Neuron (in vitro differentiated cells): ENCODE data around the gene KRT1.

Experiments
- H2AFZ ChIP-seq: one replicate; pipeline ENCODE4 v1.6.1; 2013; ENCODE audit warnings: low read depth, mild to moderate bottlenecking, inconsistent platforms, low read length, moderate library complexity
- H3K27me3 ChIP-seq: one replicate; pipeline ENCODE4 v1.6.1; 2013; ENCODE audit warnings: low read length; ENCODE audit not compliant: insufficient read depth
- H3K36me3 ChIP-seq: one replicate; pipeline ENCODE4 v1.6.1; 2013; ENCODE audit warnings: low read length; ENCODE audit not compliant: insufficient read depth
- H3K4me1 ChIP-seq: one replicate; pipeline ENCODE4 v1.6.1; 2013; ENCODE audit warnings: low read length; ENCODE audit not compliant: insufficient read depth
- H3K4me3 ChIP-seq: 2 replicates; pipeline ENCODE4 v1.5.1; 2013; ENCODE audit warnings: mild to moderate bottlenecking, low read length, moderate library complexity
- H3K9me3 ChIP-seq: one replicate; pipeline ENCODE4 v1.6.1; 2013; ENCODE audit warnings: low read length

KRT1 gene

DNA sequence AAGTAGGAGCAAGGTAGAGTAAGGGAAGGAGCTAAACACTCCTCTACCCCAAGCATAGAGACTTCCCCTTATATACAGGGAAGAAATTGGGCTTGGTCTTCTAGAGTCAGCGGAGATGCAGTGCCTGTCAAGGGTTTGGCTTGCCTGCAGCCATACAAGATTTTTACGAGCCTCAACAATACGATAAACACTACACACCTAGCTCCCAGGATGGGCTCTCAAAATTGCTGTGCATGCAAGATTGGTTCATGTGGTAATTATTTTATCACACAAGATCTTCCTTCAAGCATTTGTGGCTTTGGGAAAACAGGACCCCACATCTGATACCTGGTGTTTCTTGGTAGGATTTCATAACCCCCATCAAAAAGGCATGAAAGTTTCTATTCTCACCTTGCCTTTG is at the start of gene KRT1:
TSS of gene KRT1 (minus strand) at position 45 of the 400 bp plus-strand sequence. CDS start 59 bp downstream, outside the sequence.
- peaks cover 3% of the 10 kb centered on the region for H3K27me3 ChIP-seq

DNA sequence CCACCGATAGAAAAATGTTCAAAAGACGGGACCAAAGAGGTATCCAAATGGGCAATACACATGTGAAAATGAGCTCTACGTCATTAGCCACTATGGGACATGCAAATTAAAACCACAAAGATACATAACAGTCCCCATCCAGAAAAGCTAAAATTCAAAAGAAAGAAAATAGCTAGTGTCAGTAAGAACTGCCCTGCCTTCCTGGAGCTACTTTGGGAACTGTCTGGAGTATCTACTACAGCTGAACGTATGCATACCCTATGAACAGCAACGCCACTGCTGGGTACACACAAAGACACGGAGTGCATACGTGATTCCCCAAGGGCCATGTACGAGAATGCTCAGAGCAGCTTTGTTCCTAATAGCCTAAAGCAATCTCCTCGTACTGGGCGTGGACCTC is 48.9 kb upstream of the KRT1 start:
- Histone ChIP-seq H3K36me3 (no peaks in the 10 kb centered on the region), H3K4me3 (no peak overlapping the region), H2AFZ (no peak overlapping the region), H3K27me3 (peaks cover 8% of the 10 kb centered on the region), H3K4me1 (no peaks in the 10 kb centered on the region), H3K9me3 (no peaks in the 10 kb centered on the region)

More for the DNA sequence above, at the start of gene KRT1:
- Histone ChIP-seq H2AFZ (no peak within 1 kb of the TSS), H3K4me3 (no peak within 1 kb of the TSS), H3K4me1 (no peaks in the 10 kb centered on the region), H3K36me3 (no peaks in the 10 kb centered on the region), H3K9me3 (no peaks in the 10 kb centered on the region)

DNA sequence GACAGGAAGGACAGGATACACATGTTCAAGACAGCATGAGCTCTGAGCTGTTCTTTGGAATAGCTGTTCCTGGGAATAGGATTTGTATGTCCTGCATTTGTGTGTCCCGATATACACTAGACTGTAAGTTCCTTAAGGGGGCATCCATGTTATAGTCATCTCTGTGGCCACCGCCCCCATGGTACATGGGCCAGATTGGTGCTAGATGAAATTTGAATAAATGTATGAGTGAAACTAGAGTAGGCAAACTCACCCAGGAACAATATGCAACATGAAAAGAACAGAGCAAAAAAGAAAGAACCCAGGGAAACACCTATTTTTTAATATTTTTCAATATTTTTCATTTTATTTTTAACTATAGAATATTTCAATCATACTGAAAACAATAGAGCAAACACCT is 48.2 kb upstream of the KRT1 start:
- no peaks in the 10 kb centered on the region for H3K4me1 ChIP-seq

DNA sequence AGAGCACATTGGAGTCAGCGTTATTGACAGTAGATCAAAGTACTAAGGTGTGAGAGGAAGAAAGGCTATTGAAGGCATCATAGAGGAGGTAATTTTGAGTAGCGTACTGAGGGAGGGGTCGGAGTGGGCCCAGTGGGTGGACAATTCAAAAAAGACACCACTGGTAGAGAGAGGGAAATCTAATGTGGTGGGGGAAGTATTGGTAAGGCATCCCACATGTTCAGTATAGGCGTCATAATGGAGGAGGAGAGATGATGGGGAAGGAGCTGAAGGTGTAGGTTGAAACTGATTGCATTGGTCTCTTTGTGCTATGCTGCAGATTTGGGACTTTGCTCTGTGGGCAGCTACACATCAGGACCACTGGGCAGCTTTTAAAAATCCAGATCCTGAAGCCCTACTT is 46.8 kb upstream of the KRT1 start:
- no peaks in the 10 kb centered on the region for H3K36me3 ChIP-seq
- H3K27me3 ChIP-seq: peaks cover 8% of the 10 kb centered on the region
- H3K4me3 ChIP-seq: no peak overlapping the region
- no peaks in the 10 kb centered on the region for H3K4me1 ChIP-seq
- H3K9me3 ChIP-seq: no peaks in the 10 kb centered on the region
- no peak overlapping the region for H2AFZ ChIP-seq

More for the DNA sequence above, 48.2 kb upstream of the KRT1 start:
- Histone ChIP-seq H3K36me3 (no peaks in the 10 kb centered on the region), H3K9me3 (no peaks in the 10 kb centered on the region), H2AFZ (no peak overlapping the region), H3K27me3 (peaks cover 8% of the 10 kb centered on the region), H3K4me3 (no peak overlapping the region)

DNA sequence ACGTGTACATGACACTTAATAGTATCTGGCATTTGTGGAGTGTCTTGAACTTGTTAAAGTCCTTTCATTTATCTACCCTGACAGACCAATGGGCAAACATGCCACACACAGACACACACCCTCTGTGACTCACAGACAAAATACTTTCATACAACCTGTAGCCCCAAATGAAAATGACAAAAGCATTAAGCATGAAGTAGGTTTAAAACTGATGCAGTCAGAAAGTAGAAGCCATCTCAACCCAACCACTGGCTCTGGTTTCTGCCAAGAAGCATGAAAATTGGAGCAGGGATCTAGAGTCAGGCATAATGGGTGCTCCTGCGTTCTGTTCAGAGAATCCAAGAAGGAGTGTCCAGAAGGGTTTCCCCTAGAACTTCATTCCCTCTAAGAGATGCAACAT is 46.2 kb upstream of the KRT1 start:
- H3K4me3 ChIP-seq: no peak overlapping the region
- H3K9me3 ChIP-seq: no peaks in the 10 kb centered on the region
- H3K27me3 ChIP-seq: peaks cover 8% of the 10 kb centered on the region
- no peaks in the 10 kb centered on the region for H3K36me3 ChIP-seq
- H2AFZ ChIP-seq: no peak overlapping the region
- no peaks in the 10 kb centered on the region for H3K4me1 ChIP-seq

DNA sequence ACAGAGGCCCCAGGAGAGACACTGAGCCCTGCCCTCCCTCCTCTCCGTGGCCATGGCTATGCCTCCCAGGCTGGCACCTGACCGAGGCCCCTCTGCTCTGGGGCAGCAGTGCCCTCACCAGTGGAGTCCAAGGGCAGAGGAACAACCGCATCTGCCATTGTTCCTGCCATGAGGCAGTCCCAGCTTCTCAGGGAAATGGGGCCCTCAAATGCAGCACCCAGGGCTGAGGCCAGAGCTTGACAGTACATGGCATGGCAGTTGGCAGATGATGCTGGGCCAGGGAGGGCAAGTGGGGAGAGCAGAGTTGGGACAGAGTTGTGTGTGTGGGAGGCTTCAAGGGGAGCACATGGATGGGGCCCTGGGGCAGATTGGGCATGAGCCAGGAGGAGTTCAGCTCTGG is 44.2 kb upstream of the KRT1 start:
- H3K36me3 ChIP-seq: no peaks in the 10 kb centered on the region
- no peak overlapping the region for H3K4me3 ChIP-seq
- no peaks in the 10 kb centered on the region for H3K9me3 ChIP-seq
- H3K4me1 ChIP-seq: no peaks in the 10 kb centered on the region
- no peak overlapping the region for H2AFZ ChIP-seq
- peaks cover 8% of the 10 kb centered on the region for H3K27me3 ChIP-seq

DNA sequence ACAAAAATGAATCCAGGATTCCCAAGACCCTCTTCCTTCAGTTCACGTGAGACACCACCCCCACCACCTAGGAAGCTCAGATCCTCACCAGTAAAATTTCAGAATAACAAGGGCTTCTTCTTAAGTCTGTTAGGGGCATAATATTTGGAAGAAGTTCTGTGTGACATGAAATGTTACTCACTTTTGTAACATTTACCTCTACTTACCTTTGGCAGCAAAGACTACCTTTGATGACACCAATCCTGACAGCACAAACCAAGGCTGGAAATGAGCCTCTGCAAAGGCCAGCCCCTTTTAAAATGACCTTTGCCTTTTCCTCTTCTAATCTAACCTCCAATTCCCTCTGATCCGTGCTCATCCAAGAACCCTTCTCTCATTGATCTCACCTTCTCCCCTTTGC is 42.5 kb upstream of the KRT1 start:
- H2AFZ ChIP-seq: no peak overlapping the region
- no peaks in the 10 kb centered on the region for H3K36me3 ChIP-seq
- peaks cover 13% of the 10 kb centered on the region for H3K27me3 ChIP-seq
- H3K4me1 ChIP-seq: no peaks in the 10 kb centered on the region
- no peaks in the 10 kb centered on the region for H3K9me3 ChIP-seq
- H3K4me3 ChIP-seq: no peak overlapping the region

DNA sequence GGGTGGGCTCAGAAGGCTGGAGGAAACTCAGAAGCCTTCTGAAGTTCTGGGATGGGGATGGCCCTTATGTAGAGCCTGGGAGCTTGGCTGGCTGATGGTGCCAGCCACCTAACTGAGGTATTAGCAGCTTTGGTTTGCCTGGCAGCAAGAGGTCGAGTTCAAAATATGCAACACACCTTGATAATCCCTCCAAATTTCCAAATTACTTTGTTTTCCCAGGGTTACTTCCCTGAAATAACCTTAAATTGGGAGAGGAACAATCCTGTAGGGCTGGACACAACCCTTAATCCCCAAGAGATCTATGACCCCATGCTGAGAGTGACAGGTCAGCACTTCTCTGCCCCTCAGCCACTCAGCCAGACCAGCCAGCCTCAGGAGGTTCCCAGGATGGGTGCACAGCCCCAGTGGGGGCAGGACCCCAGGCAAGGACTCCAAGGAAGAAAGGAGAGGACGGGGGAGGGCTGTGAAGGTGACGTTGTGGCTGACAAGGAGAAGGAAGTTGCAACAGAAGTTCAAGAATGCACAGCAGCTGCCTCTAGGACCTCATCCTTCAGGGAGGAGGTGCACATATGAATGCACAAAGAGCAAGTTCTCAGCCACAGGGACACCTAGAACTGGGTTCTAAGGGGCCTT is 41.7 kb upstream of the KRT1 start:
- Histone ChIP-seq H2AFZ (no peak overlapping the region), H3K27me3 (peaks cover 15% of the 10 kb centered on the region), H3K36me3 (no peaks in the 10 kb centered on the region), H3K4me1 (no peaks in the 10 kb centered on the region), H3K4me3 (no peak overlapping the region), H3K9me3 (no peaks in the 10 kb centered on the region)

DNA sequence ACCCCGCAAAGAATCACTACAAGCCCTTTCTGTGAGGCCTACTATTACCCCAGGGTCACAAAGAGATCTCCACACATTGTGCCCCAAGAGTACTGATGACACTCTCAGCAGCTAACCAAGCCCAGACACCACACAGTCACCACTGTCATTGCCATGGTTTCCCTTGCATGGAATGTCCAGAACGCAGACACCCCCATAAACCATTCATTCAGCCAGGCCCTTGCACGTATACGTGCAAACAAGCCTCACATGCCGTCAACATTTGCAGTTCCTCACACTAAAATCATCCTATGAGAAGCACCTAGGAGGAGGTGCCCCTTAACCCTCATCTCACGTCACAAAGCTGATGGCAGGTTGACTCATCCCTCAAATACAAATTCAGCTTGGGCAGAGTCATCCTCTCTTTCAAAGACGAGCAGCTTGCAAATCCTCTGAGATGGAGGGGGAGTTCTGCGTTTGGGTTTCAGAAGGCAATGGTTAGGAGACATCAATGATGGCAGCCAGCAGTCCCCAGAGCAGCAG is 40.2 kb upstream of the KRT1 start:
- no peak overlapping the region for H3K4me3 ChIP-seq
- H3K4me1 ChIP-seq: no peaks in the 10 kb centered on the region
- no peaks in the 10 kb centered on the region for H3K36me3 ChIP-seq
- no peaks in the 10 kb centered on the region for H3K9me3 ChIP-seq
- no peak overlapping the region for H2AFZ ChIP-seq
- H3K27me3 ChIP-seq: peaks cover 24% of the 10 kb centered on the region

DNA sequence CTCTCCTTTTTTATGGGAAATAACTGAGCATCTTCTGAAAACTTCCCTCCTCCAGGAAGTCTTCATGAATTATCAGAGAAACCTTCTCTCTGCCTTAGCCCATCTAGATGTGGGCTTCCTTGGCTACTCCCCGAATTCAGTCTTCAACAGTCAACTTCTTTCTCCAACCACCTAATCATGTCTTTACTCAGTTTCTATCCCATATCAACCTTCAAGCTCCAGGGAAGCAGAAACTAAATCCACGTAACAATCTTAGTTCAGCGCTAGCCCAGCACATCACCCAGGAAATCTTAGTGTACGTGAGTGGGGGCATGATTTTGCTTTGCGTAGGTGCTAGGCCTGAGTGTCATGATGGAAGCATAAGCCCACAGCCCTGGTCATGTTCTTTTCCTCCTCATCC is 35.9 kb upstream of the KRT1 start:
- Histone ChIP-seq H3K36me3 (no peaks in the 10 kb centered on the region), H3K27me3 (peaks cover 45% of the 10 kb centered on the region), H3K4me3 (no peak overlapping the region), H2AFZ (no peak overlapping the region), H3K9me3 (no peaks in the 10 kb centered on the region), H3K4me1 (no peaks in the 10 kb centered on the region)

DNA sequence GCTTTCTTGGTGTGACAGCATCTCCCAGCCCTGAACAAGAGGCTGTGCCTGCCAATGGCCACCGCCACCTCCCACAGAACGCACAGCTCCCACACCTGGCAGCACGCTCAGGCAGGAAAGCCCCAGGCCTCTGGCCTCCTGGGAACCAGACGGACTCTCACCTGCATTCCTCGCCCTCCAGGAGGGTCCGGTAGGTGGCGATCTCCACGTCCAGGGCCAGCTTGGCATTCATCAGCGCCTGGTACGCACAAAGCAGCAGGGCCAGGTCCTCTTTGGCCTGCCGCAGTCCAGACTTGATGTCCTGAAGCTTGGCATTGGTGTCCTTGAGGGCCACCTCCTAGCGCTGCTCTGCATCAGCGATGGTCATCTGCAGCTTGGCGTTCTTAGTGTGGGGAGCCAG is 35.2 kb upstream of the KRT1 start:
- H3K4me3 ChIP-seq: no peak overlapping the region
- no peaks in the 10 kb centered on the region for H3K36me3 ChIP-seq
- no peak overlapping the region for H2AFZ ChIP-seq
- H3K27me3 ChIP-seq: peaks cover 45% of the 10 kb centered on the region
- H3K4me1 ChIP-seq: no peaks in the 10 kb centered on the region
- H3K9me3 ChIP-seq: no peaks in the 10 kb centered on the region

DNA sequence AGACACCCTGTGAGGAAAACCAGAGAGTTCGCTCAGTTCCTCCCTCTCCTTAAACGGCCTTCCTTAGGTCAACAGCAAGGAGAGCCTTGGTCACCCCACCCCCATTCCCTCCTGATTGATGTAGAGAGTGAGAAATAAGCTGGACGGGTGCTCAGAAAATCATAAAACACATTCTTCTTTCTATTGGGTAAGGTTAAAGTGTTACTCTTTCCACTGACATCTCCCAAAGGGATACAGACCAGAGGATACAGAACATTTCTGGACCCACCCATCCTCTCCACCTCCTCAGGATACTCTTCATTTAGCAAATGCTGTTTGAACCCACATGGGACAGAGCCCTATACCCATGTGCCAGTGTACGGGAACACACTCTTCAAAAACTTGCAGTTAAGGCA is 34.7 kb upstream of the KRT1 start:
- H3K4me3 ChIP-seq: no peak overlapping the region
- H3K27me3 ChIP-seq: peaks cover 45% of the 10 kb centered on the region
- H3K36me3 ChIP-seq: no peaks in the 10 kb centered on the region
- no peaks in the 10 kb centered on the region for H3K4me1 ChIP-seq
- no peaks in the 10 kb centered on the region for H3K9me3 ChIP-seq
- H2AFZ ChIP-seq: no peak overlapping the region

DNA sequence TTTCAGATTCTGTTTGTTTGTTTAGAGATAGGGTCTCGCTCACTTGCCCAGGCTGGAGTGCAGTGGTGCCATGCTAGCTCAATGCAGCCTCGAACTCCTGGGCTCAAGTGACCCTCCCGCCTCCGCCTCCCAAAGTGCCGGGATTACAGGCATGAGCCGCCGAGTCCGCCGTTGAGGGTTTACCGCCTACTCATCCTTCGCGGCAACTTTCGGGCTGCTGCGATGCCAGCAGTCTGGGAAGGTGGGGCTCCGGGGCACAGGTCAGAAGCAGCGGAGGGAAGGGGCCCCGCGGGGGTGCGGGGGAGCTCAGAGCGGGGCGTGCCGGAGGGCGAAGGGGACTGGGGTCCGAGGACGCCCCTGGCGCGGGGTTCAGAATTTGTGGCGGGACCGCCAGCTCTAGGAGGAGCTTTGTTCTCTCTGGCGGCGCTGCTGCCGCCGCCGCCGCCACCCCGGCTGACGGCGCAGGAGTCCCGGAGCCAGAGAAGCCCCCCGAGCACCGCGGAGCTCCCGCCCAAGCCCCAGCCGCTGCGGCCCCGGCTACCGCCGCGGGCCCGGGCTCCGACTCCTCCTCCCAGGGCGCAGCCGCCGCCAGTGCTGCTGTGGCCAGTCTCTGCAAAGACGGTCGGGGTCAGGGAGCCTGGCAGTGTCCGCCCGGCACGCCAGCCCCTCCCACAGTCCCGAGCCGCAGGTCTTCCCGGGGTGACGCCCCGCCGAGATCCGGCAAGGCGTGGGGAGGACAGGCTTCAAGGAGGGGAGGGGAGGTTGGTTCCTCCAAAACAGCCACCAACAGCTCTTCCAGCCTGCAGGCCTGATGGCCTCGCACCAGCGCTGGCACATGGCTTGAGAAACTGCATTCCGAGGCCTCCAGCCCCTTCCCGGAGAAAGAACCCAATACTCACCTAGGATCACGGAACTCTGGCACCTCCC is 34.0 kb upstream of the KRT1 start:
- H3K27me3 ChIP-seq: peaks cover 45% of the 10 kb centered on the region
- no peak overlapping the region for H2AFZ ChIP-seq
- no peaks in the 10 kb centered on the region for H3K36me3 ChIP-seq
- no peaks in the 10 kb centered on the region for H3K9me3 ChIP-seq
- H3K4me3 ChIP-seq: no peak overlapping the region
- H3K4me1 ChIP-seq: no peaks in the 10 kb centered on the region
